ENCODE measurements around the gene PLCD4.
A peak's percentile ranks its signal among the peaks of the same experiment; 100 is the strongest.

The PLCD4 gene

GRCh38 chr2:218578272-218578877, 29.3 kb upstream of the PLCD4 start:
- H2AFZ ChIP-seq (ENCODE audit: low read depth): no peak overlapping the region
- H3K27ac ChIP-seq: peak overlapping the region; percentile 8; the same call in 1 of the 2 replicates
- TF ChIP-seq, protein P1, sequence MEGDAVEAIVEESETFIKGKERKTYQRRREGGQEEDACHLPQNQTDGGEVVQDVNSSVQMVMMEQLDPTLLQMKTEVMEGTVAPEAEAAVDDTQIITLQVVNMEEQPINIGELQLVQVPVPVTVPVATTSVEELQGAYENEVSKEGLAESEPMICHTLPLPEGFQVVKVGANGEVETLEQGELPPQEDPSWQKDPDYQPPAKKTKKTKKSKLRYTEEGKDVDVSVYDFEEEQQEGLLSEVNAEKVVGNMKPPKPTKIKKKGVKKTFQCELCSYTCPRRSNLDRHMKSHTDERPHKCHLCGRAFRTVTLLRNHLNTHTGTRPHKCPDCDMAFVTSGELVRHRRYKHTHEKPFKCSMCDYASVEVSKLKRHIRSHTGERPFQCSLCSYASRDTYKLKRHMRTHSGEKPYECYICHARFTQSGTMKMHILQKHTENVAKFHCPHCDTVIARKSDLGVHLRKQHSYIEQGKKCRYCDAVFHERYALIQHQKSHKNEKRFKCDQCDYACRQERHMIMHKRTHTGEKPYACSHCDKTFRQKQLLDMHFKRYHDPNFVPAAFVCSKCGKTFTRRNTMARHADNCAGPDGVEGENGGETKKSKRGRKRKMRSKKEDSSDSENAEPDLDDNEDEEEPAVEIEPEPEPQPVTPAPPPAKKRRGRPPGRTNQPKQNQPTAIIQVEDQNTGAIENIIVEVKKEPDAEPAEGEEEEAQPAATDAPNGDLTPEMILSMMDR (conservative IDR thresholded peaks at IDR 0.05; ENCODE audit: low read depth, low read length): no peak
- H3K79me2 ChIP-seq (ENCODE audit: insufficient read depth, low read depth): peaks cover 78% of the 10 kb centered on the region
- peaks cover 15% of the 10 kb centered on the region for H3K36me3 ChIP-seq (ENCODE audit: insufficient read depth)
- H4K20me1 ChIP-seq (ENCODE audit: insufficient read depth): no peaks in the 10 kb centered on the region; the same call in 1 of the 2 replicates
- H3K4me1 ChIP-seq (ENCODE audit: low read depth, poor library complexity, severe bottlenecking): peaks cover 67% of the 10 kb centered on the region
- H3K27me3 ChIP-seq (ENCODE audit: insufficient read depth, low read depth): no peaks in the 10 kb centered on the region
- H3K4me2 ChIP-seq: no peak overlapping the region
- H3K4me3 ChIP-seq (IDR thresholded peaks at IDR 0.05; ENCODE audit: insufficient read depth, low read depth, low read length): no peak overlapping the region
- no peak overlapping the region for H3K9ac ChIP-seq

- TF ChIP-seq, protein P1 (conservative IDR thresholded peaks at IDR 0.05; ENCODE audit: low read depth, low read length): no peak
- Histone ChIP-seq H3K4me1 (ENCODE audit: low read depth, poor library complexity, severe bottlenecking) (peaks cover 37% of the 10 kb centered on the region), H3K4me2 (no peak overlapping the region), H3K27me3 (ENCODE audit: insufficient read depth, low read depth) (no peaks in the 10 kb centered on the region), H3K9ac (no peak overlapping the region), H3K4me3 (IDR thresholded peaks at IDR 0.05; ENCODE audit: insufficient read depth, low read depth, low read length) (no peak overlapping the region), H3K79me2 (ENCODE audit: insufficient read depth, low read depth) (peaks cover 53% of the 10 kb centered on the region), H4K20me1 (ENCODE audit: insufficient read depth) (no peaks in the 10 kb centered on the region; the same call in 1 of the 2 replicates), H3K36me3 (ENCODE audit: insufficient read depth) (peaks cover 5% of the 10 kb centered on the region; the same call in 1 of the 2 replicates), H2AFZ (ENCODE audit: low read depth) (no peak overlapping the region), H3K27ac (no peak overlapping the region)
These were observed 25.6 kb upstream of the PLCD4 start for GRCh38 chr2:218582076-218582475.

DNA sequence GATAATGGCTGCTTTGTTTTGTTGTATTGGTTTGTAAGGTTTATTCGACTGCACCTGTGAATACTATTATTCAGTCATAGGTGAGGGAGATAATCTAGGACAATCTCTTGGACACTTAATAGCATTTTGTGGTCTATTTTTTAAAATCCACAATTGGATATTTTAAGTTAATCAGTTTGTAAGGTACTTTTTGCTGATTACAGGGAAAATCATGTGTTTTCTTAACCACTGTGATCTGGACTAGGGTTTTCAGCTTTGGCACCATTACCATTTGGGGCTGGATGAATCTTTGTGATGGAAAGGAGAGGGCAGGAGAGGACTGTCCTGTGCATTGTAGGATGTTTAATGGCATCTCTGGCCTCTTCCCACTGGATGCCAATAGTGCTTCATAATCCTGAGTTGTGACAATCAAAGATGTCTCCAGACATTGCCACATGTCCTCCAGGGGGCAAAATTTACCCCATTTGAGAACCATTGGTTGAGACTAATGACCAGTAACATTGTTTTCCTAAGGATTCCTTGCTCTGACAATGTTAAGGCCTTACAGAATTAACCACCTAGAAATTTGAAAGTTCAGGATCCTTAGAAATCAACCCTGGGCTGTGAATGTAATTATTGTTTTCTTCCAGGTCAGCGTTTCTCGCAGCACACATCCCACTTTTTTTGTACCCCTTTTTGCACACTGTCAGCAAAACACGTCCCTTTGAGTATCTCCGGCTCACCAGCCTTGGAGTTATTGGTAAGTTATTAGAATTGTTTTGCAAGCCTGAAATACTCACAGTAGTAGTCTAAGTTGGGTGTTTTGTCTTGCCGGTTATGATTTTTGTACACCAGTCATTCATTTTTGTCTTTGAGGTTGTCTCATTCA, 23.5 kb upstream of the PLCD4 start:
- Histone ChIP-seq H4K20me1 (ENCODE audit: insufficient read depth) (no peaks in the 10 kb centered on the region; the same call in 1 of the 2 replicates), H2AFZ (ENCODE audit: low read depth) (no peak overlapping the region), H3K79me2 (ENCODE audit: insufficient read depth, low read depth) (peaks cover 32% of the 10 kb centered on the region; the same call in 1 of the 2 replicates), H3K27me3 (ENCODE audit: insufficient read depth, low read depth) (no peaks in the 10 kb centered on the region), H3K4me1 (ENCODE audit: low read depth, poor library complexity, severe bottlenecking) (peaks cover 25% of the 10 kb centered on the region), H3K27ac (no peak overlapping the region), H3K36me3 (ENCODE audit: insufficient read depth) (peaks cover 17% of the 10 kb centered on the region), H3K4me2 (no peak overlapping the region), H3K4me3 (IDR thresholded peaks at IDR 0.05; ENCODE audit: insufficient read depth, low read depth, low read length) (no peak overlapping the region), H3K9ac (no peak overlapping the region)
- TF ChIP-seq, protein P1 (conservative IDR thresholded peaks at IDR 0.05; ENCODE audit: low read depth, low read length): no peak

DNA sequence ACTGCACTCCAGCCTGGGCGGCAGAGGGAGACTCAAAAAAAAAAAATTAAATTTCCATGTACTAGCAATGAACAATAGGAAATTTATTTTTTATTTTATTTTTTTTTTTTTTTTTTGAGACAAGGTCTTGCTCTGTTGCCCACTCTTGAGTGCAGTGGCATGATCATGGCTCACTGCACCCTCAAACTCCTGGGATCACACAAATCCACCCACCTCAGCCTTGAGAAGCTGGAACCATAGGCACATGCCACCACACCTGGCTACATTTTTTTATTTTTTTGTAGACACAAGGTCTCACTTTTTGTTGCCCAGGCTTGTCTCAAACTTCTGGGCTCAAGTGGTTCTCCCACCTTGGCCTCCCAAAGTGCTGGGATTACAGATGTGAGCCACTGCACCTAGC, 22.2 kb upstream of the PLCD4 start:
- Histone ChIP-seq H3K27me3 (ENCODE audit: insufficient read depth, low read depth) (no peaks in the 10 kb centered on the region), H3K4me2 (no peak overlapping the region), H3K9ac (no peak overlapping the region), H3K79me2 (ENCODE audit: insufficient read depth, low read depth) (peaks cover 18% of the 10 kb centered on the region; the same call in 1 of the 2 replicates), H3K4me1 (ENCODE audit: low read depth, poor library complexity, severe bottlenecking) (peaks cover 20% of the 10 kb centered on the region), H4K20me1 (ENCODE audit: insufficient read depth) (no peaks in the 10 kb centered on the region; the same call in 1 of the 2 replicates), H2AFZ (ENCODE audit: low read depth) (no peak overlapping the region), H3K27ac (no peak overlapping the region), H3K4me3 (IDR thresholded peaks at IDR 0.05; ENCODE audit: insufficient read depth, low read depth, low read length) (no peak overlapping the region), H3K36me3 (ENCODE audit: insufficient read depth) (peaks cover 19% of the 10 kb centered on the region)
- TF ChIP-seq, protein P1 (conservative IDR thresholded peaks at IDR 0.05; ENCODE audit: low read depth, low read length): no peak
